MCF 10A (cell line): ENCODE results near the gene DCUN1D1. TPM values are rescaled to one million over a fixed set of nuclear protein-coding genes. Genes with fewer than 3 reads are reported as not detected.

Experiments used
- BruUV-seq: library from RNA; stranded (reverse); fragments of 400-500 nt; replicated peaks from 2 replicates; lab custom pipeline; 2021; lab: Mats Ljungman, UMichigan
- CTCF ChIA-PET: fragments of 300-600 bp; sonication (Branson Sonifier 250); formaldehyde crosslinking; extraction: SDS; loops from one replicate; lab custom pipeline; 2021; ENCODE audit warnings: antibody characterized with exemption, inconsistent platforms; lab: Yijun Ruan, JAX
- POLR2A ChIA-PET: fragments of 300-600, 350-650 bp; sonication (Branson Sonifier 250); formaldehyde crosslinking; extraction: SDS; loops from one replicate; lab custom pipeline; 2020; ENCODE audit warnings: antibody characterized with exemption, inconsistent platforms; lab: Yijun Ruan, JAX
- DNase-seq: peaks from one replicate; pipeline ENCODE4 v3.0.0-alpha.2; 2018; ENCODE audit not compliant: unreplicated experiment
- H3K27ac Mint-ChIP-seq: one replicate; pipeline ENCODE4 v1.8.0; 2022; ENCODE audit warnings: mild to moderate bottlenecking, low read depth, mixed read lengths; ENCODE audit not compliant: unreplicated experiment
- H3K27me3 Mint-ChIP-seq: one replicate; pipeline ENCODE4 v1.8.0; 2022; ENCODE audit warnings: mixed read lengths; ENCODE audit not compliant: insufficient read depth, unreplicated experiment
- H3K36me3 Mint-ChIP-seq: one replicate; pipeline ENCODE4 v1.8.0; 2022; ENCODE audit warnings: mild to moderate bottlenecking, moderate library complexity, mixed read lengths; ENCODE audit not compliant: insufficient read depth, unreplicated experiment
- H3K4me1 Mint-ChIP-seq: one replicate; pipeline ENCODE4 v1.8.0; 2022; ENCODE audit warnings: mixed read lengths; ENCODE audit not compliant: insufficient read depth, unreplicated experiment
- H3K4me3 Mint-ChIP-seq: one replicate; pipeline ENCODE4 v1.8.0; 2022; ENCODE audit warnings: mild to moderate bottlenecking, moderate library complexity, mixed read lengths; ENCODE audit not compliant: unreplicated experiment
- H3K9me3 Mint-ChIP-seq: one replicate; pipeline ENCODE4 v1.8.0; 2022; ENCODE audit warnings: mixed read lengths; ENCODE audit not compliant: unreplicated experiment
- intact Hi-C: fragments of 100-400 bp; cut with micrococcal nuclease; formaldehyde crosslinking; loops from 2 replicates; pipeline ENCODE4 v1.14.1; 2022
- total RNA-seq: library from RNA; stranded (reverse); gene quantifications from 2 replicates; pipeline ENCODE4 v1.2.3, GENCODE V29; 2022
- TF ChIP-seq, protein P1 (sequence below): fragments of 200-600 bp; IDR thresholded peaks from one replicate; pipeline ENCODE4 v1.8.0; 2022; ENCODE audit warnings: antibody characterized with exemption, mild to moderate bottlenecking; ENCODE audit not compliant: unreplicated experiment

The DCUN1D1 gene
- total RNA-seq, 1 experiment from 2014 or later, result 39.1 TPM

DNA sequence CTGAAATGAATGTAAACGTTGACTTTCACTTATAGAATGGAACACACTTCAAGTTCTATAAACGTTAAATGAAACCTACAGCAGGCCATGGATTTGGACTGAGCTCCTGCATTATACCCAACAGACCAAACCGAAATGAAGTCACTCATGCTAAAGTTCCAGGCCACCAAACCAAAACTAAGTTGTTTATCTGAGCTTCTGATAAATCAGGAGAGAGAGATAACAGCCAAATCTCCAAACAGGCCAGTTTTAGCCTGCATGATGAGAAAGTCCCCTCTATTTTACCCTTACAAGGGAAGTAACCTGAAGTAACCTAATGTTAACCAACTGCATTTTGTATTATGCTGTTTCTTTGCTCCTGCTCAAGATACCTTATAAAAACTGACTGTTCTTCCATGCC lies 44.5 kb downstream of the DCUN1D1 start:
- BruUV-seq, result no TSS peak
- CTCF ChIA-PET, result no interaction called here
- POLR2A ChIA-PET, result interaction anchor here (0.8 kb wide), 1 partner anchor 16 kb away, joined by 3 read pairs; no protein-coding TSS in a partner anchor
- no peaks in the 10 kb centered on the region for H3K4me1 Mint-ChIP-seq
- no peaks in the 10 kb centered on the region for H3K9me3 Mint-ChIP-seq
- H3K4me3 Mint-ChIP-seq, result no peak overlapping the region
- intact Hi-C loops, result no loop called here
- H3K27me3 Mint-ChIP-seq, result no peaks in the 10 kb centered on the region
- H3K27ac Mint-ChIP-seq, result no peak overlapping the region
- TF ChIP-seq, protein P1, sequence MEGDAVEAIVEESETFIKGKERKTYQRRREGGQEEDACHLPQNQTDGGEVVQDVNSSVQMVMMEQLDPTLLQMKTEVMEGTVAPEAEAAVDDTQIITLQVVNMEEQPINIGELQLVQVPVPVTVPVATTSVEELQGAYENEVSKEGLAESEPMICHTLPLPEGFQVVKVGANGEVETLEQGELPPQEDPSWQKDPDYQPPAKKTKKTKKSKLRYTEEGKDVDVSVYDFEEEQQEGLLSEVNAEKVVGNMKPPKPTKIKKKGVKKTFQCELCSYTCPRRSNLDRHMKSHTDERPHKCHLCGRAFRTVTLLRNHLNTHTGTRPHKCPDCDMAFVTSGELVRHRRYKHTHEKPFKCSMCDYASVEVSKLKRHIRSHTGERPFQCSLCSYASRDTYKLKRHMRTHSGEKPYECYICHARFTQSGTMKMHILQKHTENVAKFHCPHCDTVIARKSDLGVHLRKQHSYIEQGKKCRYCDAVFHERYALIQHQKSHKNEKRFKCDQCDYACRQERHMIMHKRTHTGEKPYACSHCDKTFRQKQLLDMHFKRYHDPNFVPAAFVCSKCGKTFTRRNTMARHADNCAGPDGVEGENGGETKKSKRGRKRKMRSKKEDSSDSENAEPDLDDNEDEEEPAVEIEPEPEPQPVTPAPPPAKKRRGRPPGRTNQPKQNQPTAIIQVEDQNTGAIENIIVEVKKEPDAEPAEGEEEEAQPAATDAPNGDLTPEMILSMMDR, result no peak
- peaks cover 32% of the 10 kb centered on the region for H3K36me3 Mint-ChIP-seq
- no peak for DNase-seq

DNA sequence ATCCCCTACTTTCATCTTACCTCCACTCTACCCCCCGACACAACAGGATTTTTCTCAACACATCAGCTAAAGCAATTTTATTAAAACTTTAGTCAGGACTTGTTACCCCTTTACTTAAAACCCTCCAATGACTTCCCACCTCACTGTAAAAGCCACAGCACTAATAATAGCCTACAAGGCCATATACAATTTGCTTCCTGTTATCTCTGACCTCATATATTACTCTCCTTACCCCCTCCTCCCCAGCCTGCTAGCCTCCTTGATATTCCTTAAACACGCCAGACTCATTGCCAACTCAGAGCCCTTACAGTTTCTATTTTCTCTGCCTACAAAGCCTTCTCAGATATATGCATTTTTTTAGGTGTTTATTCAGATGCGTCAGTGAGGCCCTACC lies 54.4 kb downstream of the DCUN1D1 start:
- no peak overlapping the region for H3K4me3 Mint-ChIP-seq
- TF ChIP-seq, protein P1, result no peak
- peaks cover 14% of the 10 kb centered on the region for H3K4me1 Mint-ChIP-seq
- H3K27me3 Mint-ChIP-seq, result no peaks in the 10 kb centered on the region
- H3K9me3 Mint-ChIP-seq, result no peaks in the 10 kb centered on the region
- POLR2A ChIA-PET, result interaction anchor here (0.6 to 1.0 kb wide), 3 partner anchors 24 to 55 kb away, joined by 3 to 4 read pairs (median 3); partner anchors contain the start of gene DCUN1D1
- peak overlapping the region; percentile 24 for H3K27ac Mint-ChIP-seq
- no peak for DNase-seq
- BruUV-seq, result no TSS peak
- intact Hi-C loops, result no loop called here
- CTCF ChIA-PET, result no interaction called here
- H3K36me3 Mint-ChIP-seq, result peaks cover 26% of the 10 kb centered on the region

DNA sequence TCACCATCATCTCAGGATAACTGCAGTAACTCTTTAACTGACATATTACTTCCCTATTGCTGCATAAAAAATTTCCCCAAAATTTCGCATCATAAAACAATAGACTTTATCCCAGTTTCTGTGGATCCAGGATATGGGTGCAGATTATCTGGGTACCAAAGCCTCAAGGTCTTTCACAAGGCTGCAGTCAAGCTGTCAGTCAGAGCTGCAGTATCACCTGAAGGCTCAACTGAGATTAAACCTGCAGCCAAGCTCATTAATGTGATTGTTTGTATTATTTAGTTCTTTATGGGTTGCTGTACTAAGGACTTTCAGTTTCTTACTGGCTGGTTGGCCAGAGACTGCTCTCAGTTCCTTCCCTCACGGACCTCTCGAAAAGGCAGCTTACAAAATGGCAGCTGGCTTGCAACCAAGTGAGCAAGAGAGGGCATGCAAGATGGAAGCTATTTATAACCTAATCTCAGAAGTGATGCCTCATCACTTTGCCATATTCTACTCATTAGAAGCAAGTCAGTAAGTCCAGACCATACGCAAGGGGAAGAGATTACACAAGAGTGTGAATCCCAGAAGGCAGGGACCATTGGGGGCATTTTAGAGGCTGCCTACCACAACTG lies 54.9 kb downstream of the DCUN1D1 start:
- Mint-ChIP-seq H3K27ac (peak overlapping the region; percentile 24), H3K27me3 (no peaks in the 10 kb centered on the region), H3K9me3 (no peaks in the 10 kb centered on the region), H3K4me1 (peaks cover 14% of the 10 kb centered on the region), H3K36me3 (peaks cover 29% of the 10 kb centered on the region), H3K4me3 (no peak overlapping the region)
- ChIA-PET POLR2A (interaction anchor here (0.6 to 1.0 kb wide), 4 partner anchors 24 to 200 kb away, joined by 3 to 4 read pairs (median 4); partner anchors contain the start of gene DCUN1D1), CTCF (no interaction called here)
- intact Hi-C loops, result no loop called here
- TF ChIP-seq, protein P1, result no peak
- no TSS peak for BruUV-seq
- DNase-seq, result peak; percentile 74

DNA sequence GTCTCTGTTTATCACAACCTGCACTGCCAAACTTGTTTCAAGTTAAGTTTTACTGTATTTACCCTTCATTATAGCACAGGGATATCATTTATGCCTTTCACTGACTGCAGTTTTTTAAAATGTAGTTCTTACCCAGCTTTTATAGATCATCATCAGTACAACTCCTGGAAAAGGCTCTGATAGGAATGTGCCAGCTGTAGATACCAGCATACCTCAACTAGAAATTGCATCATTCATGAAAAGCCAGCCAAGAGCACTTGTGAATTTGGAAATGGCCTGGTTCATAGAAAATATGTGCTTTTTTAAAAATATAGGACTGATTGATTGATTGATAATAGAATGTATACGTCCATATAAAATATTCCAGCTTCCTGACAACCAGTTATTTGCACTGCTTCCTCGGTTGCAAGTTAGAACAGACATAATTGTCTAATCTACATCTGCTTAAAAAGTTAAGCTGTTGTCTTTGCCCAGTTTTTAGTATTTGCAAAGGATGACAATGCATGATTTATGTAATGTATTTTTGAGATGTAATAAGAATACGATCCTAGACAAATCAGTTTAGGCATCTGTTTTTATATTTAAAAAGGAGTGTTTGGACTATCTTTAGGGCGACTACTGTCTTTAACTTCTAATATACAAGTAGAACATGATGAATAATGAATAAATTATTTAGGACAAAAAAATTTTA lies 58.5 kb downstream of the DCUN1D1 start:
- intact Hi-C loops, result no loop called here
- no peaks in the 10 kb centered on the region for H3K9me3 Mint-ChIP-seq
- no peak overlapping the region for H3K4me3 Mint-ChIP-seq
- TF ChIP-seq, protein P1, result no peak
- DNase-seq, result peak; percentile 20
- ChIA-PET CTCF (interaction anchor here (1.2 kb wide), 1 partner anchor 12 kb away, joined by 3 read pairs; no protein-coding TSS in a partner anchor), POLR2A (interaction anchor here (0.6 to 0.7 kb wide), 3 partner anchors 8 to 40 kb away, joined by 3 to 4 read pairs (median 3); no protein-coding TSS in a partner anchor)
- peaks cover 30% of the 10 kb centered on the region for H3K36me3 Mint-ChIP-seq
- H3K27ac Mint-ChIP-seq, result no peak overlapping the region
- no TSS peak for BruUV-seq
- H3K27me3 Mint-ChIP-seq, result no peaks in the 10 kb centered on the region
- peaks cover 14% of the 10 kb centered on the region for H3K4me1 Mint-ChIP-seq
